Endothelial cell of umbilical vein (primary cell): Measurements from ENCODE around the gene C10orf67. TPM values are rescaled to one million over a fixed set of nuclear protein-coding genes. Genes with fewer than 3 reads are reported as not detected.

ENCODE experiments used
- BruUV-seq: library from RNA; stranded (reverse); fragments of 400-500 nt; replicated peaks from 2 replicates; lab custom pipeline; 2021; lab: Mats Ljungman, UMichigan
- CTCF ChIA-PET: fragments of 300-600, 350-600 bp; sonication (Branson Sonifier 250); formaldehyde crosslinking; loops from one replicate; lab custom pipeline; 2021; ENCODE audit warnings: antibody characterized with exemption, inconsistent platforms; lab: Charles Lee
- POLR2A ChIA-PET: fragments of 300-600, 350-600 bp; sonication (Branson Sonifier 250); formaldehyde crosslinking; loops from one replicate; lab custom pipeline; 2021; ENCODE audit warnings: antibody characterized with exemption, inconsistent platforms; lab: Charles Lee
- DNase-seq: peaks from one replicate; pipeline ENCODE4 v3.0.0-alpha.2; 2011; ENCODE audit warnings: low read depth, low spot score
- FAIRE-seq: peaks from 2 replicates; lab custom pipeline; 2011; peaks lifted over from hg19 to GRCh38; lab: Jason Lieb, UNC
- H2AFZ ChIP-seq: 2 replicates; pipeline ENCODE4 v1.6.0; 2012; ENCODE audit warnings: low read depth, low read length, control low read depth, inconsistent platforms
- H3K27ac ChIP-seq: 2 replicates; pipeline ENCODE4 v1.5.1; 2011; ENCODE audit warnings: low read depth, mild to moderate bottlenecking, control low read depth, low read length, moderate library complexity; ENCODE audit not compliant: insufficient read depth
- H3K27me3 ChIP-seq, 2 experiments: 2 replicates each; pipeline versions ENCODE4 v1.6.0 to v1.6.1; 2011; ENCODE audit warnings: low read length in 2 of 2, mixed read lengths in 1 of 2; ENCODE audit not compliant: control insufficient read depth in 2 of 2, insufficient read depth in 2 of 2
- H3K36me3 ChIP-seq, 2 experiments: 2 replicates in 1 of 2; 3 replicates in 1 of 2; pipeline ENCODE4 v1.5.1; 2011; ENCODE audit warnings: low read length in 2 of 2, mild to moderate bottlenecking in 1 of 2, moderate library complexity in 1 of 2; ENCODE audit not compliant: control insufficient read depth in 2 of 2, insufficient read depth in 2 of 2; ENCODE audit errors: extremely low read depth in 1 of 2
- H3K4me1 ChIP-seq: 3 replicates; pipeline ENCODE4 v1.5.1; 2011; ENCODE audit warnings: mild to moderate bottlenecking, low read length; ENCODE audit not compliant: control insufficient read depth, insufficient read depth; ENCODE audit errors: extremely low read depth
- H3K4me2 ChIP-seq: 2 replicates; pipeline ENCODE4 v1.6.1; 2011; ENCODE audit warnings: low read length, control low read depth, mixed read lengths; ENCODE audit not compliant: insufficient read depth
- H3K4me3 ChIP-seq, 3 experiments: fragments of 200-600 bp in 1 of 3; sonication (generic), shearing (Covaris generic) in 1 of 3; replicated peaks in 1 of 3; 2 replicates each; pipeline ENCODE4 v1.5.1; 2011 to 2016; ENCODE audit warnings: control low read depth in 3 of 3, low read length in 3 of 3, mild to moderate bottlenecking in 2 of 3, inconsistent platforms in 1 of 3, low read depth in 1 of 3, moderate library complexity in 1 of 3; ENCODE audit not compliant: insufficient read depth in 1 of 3
- H3K79me2 ChIP-seq: 2 replicates; pipeline ENCODE4 v1.6.0; 2012; ENCODE audit warnings: low read length, inconsistent platforms; ENCODE audit not compliant: control insufficient read depth, insufficient read depth
- H3K9ac ChIP-seq: replicated peaks from 2 replicates; pipeline ENCODE3; 2011; ENCODE audit warnings: low read length, control low read depth; ENCODE audit not compliant: insufficient read depth; ENCODE audit errors: extremely low read depth
- H3K9me1 ChIP-seq: replicated peaks from 3 replicates; pipeline ENCODE4 v1.6.0; 2011; ENCODE audit warnings: mild to moderate bottlenecking, low read length; ENCODE audit not compliant: control insufficient read depth, insufficient read depth; ENCODE audit errors: extremely low read depth
- H3K9me3 ChIP-seq: replicated peaks from 2 replicates; pipeline ENCODE4 v1.5.1; 2012; ENCODE audit warnings: low read length, inconsistent platforms; ENCODE audit not compliant: control insufficient read depth, insufficient read depth
- H4K20me1 ChIP-seq: replicated peaks from 2 replicates; pipeline ENCODE3; 2011; ENCODE audit warnings: mild to moderate bottlenecking, low read length; ENCODE audit not compliant: control insufficient read depth, insufficient read depth; ENCODE audit errors: extremely low read depth
- CTCF ChIP-seq, 2 donors: IDR thresholded peaks; 1 replicate in 1 of 2; 2 replicates in 1 of 2; pipeline ENCODE4 v1.5.1; 2011; ENCODE audit warnings: low read length in 2 of 2, mild to moderate bottlenecking in 2 of 2, moderate library complexity in 2 of 2, control low read depth in 1 of 2, inconsistent platforms in 1 of 2, low read depth in 1 of 2; ENCODE audit not compliant: insufficient read depth in 1 of 2; ENCODE audit errors: extremely low read depth in 1 of 2
- EZH2 ChIP-seq: IDR thresholded peaks from 2 replicates; pipeline ENCODE4 v1.6.1; 2012; ENCODE audit warnings: borderline replicate concordance, low read depth, mild to moderate bottlenecking, moderate library complexity, low read length, inconsistent platforms; ENCODE audit not compliant: severe bottlenecking
- FOS ChIP-seq: IDR thresholded peaks from 2 replicates; pipeline ENCODE4 v1.6.1; 2011; ENCODE audit warnings: mild to moderate bottlenecking, low read length, moderate library complexity, borderline replicate concordance; ENCODE audit not compliant: insufficient read depth
- GATA2 ChIP-seq: IDR thresholded peaks from 2 replicates; pipeline ENCODE4 v1.7.0; 2011; ENCODE audit warnings: low read depth, mild to moderate bottlenecking, moderate library complexity, mixed read lengths, low read length; ENCODE audit not compliant: insufficient read length, insufficient read depth
- JUN ChIP-seq: IDR thresholded peaks from 2 replicates; pipeline ENCODE4 v1.6.1; 2011; ENCODE audit warnings: borderline replicate concordance, low read depth; ENCODE audit not compliant: insufficient read length, insufficient read depth
- MYC ChIP-seq: IDR thresholded peaks from one replicate; pipeline ENCODE4 v1.6.1; 2011; ENCODE audit warnings: mild to moderate bottlenecking, low read depth, low read length
- POLR2AphosphoS5 ChIP-seq: IDR thresholded peaks from 2 replicates; pipeline ENCODE4 v1.6.1; 2012; ENCODE audit warnings: low read depth, mild to moderate bottlenecking, control low read depth, low read length, moderate library complexity; ENCODE audit not compliant: insufficient read depth
- dilution Hi-C: fragments of 300-500 bp; cut with MboI; formaldehyde crosslinking; loops from one replicate; pipeline ENCODE4 v1.15.0; 2019; ENCODE audit warnings: low sequenced_read_pairs; ENCODE audit not compliant: extremely low pct_ligation_motif_present
- intact Hi-C: fragments of 100-400 bp; cut with micrococcal nuclease; formaldehyde crosslinking; loops from one replicate; pipeline ENCODE4 v1.10.0; 2022
- polyA plus RNA-seq, 4 experiments: library from polyadenylated mRNA; depleted of rRNA in 3 of 4; stranded (reverse) in 3 of 4; unstranded in 1 of 4; fragments of >200 nt; gene quantifications; 2 replicates each; pipeline versions ENCODE4 v1.2.1 to v1.2.3, GENCODE V29; 2011 to 2012; ENCODE audit warnings: missing spikeins in 1 of 4
- total RNA-seq: library from RNA; stranded (reverse); gene quantifications from 2 replicates; pipeline ENCODE4 v1.2.3, GENCODE V29; 2021

Gene C10orf67
- total and polyA plus RNA-seq, 2 donors (not counting 3 experiments of a cell fraction or from before 2014, with no cell fraction given) = not detected

- no peak for FAIRE-seq
- Histone ChIP-seq H3K79me2 (no peaks in the 10 kb centered on the region), H3K9me3 (no peaks in the 10 kb centered on the region), H4K20me1 (no peaks in the 10 kb centered on the region), H3K9ac (no peak overlapping the region), H3K27ac (no peak overlapping the region), H3K4me2 (no peak overlapping the region), H3K36me3 (no peaks in the 10 kb centered on the region), H2AFZ (no peak overlapping the region), H3K9me1 (no peaks in the 10 kb centered on the region), H3K27me3 (peaks cover 78 to 92% of the 10 kb centered on the region in 2 experiments), H3K4me1 (no peaks in the 10 kb centered on the region), H3K4me3 (no peak overlapping the region)
- no peak for DNase-seq
- intact Hi-C loops (no loop called here), dilution Hi-C loops (no loop called here)
- CTCF ChIA-PET = no interaction called here
- no peak for TF ChIP-seq MYC
- no peak for TF ChIP-seq CTCF (IDR thresholded peaks at IDR 0.05; ENCODE audit: extremely low read depth in 1 of 2, insufficient read depth in 1 of 2, low read depth in 1 of 2, low read length in 2 of 2)
- TF ChIP-seq EZH2 = no peak
- TF ChIP-seq GATA2 = no peak
- TF ChIP-seq POLR2AphosphoS5 = no peak
- TF ChIP-seq JUN = no peak
- TF ChIP-seq FOS = no peak
- POLR2A ChIA-PET = no interaction called here
- BruUV-seq = no TSS peak
Measured at GRCh38 chr10:23198610-23198939, 146.0 kb downstream of the C10orf67 start.
